ENCODE data around the gene ARPC5.

Gene ARPC5

DNA sequence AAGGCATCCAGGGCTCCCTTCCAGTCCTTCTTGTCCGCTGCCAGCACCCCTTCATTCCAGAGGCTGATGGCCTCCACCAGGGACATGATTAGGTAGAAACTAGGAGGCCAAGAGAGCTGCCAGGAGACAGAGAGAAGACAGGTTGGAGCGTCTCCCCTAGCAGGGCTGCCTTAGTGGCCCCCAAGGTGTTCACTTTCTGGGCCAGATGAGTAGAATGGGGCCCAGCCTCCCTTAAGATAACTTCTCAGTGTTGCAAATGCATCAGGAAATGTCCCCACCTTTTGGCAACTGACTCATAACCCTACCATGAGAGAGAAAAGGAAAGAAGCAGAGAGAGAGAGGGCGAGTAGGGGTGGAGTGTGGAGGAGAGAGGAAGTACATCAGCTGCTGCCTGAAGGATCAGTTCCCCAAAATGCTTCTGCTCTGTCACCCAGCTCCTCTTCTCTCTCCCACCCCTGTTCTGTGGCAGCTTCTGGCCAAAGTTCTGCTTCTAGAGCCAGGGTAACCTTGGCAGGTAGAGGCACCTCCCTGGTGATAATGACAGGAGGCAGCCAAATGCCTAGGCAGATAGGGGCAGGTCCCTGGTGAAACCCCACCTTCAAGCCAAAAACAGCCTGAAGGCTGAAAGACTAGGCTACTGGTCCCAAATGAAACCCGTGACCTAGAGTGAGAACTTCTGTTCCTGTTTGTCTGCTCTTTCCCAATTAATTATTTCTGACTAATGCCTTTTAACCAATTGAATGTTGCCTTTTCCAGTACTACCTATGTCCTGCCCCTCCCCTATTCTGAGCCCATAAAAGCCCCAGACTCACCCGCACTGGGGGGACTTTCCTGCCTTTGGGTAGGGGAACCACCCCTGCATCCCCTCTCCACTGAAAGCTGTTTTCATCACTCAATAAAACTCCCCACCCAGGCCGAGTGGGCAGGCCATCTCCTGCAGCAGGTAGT is 45.1 kb downstream of the ARPC5 start, which contains the start of gene NCF2:
TSS of gene NCF2 (minus strand) at position 216 of the 948 bp plus-strand sequence. CDS start at position 86, 130 bp downstream.
- in situ Hi-C loops (cut with MboI; ENCODE audit: low sequenced_read_pairs), result no loop called here

DNA sequence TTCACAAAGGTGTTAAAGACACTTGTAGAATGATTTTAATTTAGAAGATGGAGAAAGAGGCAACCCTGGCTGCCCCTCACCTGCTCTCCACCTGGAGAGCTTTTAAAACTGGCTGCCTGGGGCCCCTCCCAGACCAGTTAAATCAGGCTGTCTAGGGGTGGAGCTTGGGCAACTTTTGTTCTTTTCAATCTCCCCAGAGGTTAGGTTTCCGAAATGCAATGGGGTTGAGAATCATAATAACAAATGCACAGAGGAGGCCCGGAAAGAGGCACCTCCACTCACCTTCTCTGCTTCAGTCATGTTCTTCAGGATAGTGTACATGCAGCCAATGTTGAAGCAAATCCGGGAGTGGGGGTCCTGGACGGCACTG is 45.7 kb downstream of the ARPC5 start:
- in situ Hi-C loops (cut with MboI; ENCODE audit: low sequenced_read_pairs), result no loop called here

DNA sequence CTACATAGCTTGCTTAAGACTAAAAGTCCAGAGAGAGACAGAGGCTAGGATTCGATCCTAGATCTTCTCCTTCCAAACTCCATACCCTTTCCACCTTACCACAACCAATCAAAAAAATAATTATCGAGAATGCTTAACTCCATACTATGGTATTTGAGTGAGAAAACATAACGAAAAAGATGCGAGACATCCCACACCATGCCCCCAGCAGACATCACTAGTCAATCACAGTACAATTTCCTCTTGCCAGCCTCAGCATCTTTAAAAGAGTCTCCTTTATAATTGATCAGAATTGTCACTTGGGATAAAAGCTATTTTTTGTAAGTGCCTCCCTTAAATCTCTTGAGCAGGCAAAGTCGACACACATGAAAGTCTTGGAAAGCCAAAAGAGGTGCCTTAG is 46.2 kb downstream of the ARPC5 start:
- in situ Hi-C loops (cut with MboI; ENCODE audit: low sequenced_read_pairs), result no loop called here

DNA sequence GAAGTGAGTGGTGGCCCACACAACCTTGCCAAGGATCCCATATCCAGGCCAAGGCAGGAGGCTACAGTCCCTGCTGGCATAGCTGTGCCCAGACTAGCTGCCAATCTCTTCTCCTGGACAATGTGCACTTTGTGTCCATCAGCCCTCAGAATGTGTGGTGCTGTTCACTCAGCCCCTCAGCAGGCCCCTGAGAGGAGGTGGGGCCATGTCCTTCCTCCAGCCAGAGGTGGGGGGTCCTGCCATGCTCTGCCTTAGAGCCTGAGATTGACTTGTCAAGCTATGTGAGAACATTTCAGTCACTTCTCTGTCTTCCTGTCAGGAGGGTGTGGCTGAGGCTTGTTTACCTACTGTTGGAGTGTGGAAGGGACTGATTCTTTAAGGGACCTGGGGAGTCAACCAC is 46.8 kb downstream of the ARPC5 start:
- in situ Hi-C loops (cut with MboI; ENCODE audit: low sequenced_read_pairs), result no loop called here

DNA sequence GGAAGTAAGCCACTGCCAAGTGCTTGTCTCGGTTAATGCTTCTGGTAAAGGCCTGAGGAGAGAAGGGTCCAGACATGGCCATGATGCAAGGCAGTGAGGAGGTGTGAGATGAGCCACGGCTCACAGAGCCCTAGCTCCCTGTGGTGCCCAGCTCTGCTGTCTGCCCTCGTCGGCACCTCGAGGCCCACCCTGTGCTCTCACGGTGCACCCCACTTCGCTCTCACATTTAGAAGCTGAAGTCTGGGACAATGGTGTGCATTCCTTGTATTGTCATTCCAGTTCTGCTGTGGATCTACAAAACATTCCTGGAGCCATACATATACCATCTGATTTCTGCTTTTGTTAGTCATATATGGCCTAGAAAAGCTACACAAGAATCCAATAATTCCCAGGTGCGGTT is 48.7 kb downstream of the ARPC5 start:
- in situ Hi-C loops (cut with MboI; ENCODE audit: low sequenced_read_pairs), result no loop called here

DNA sequence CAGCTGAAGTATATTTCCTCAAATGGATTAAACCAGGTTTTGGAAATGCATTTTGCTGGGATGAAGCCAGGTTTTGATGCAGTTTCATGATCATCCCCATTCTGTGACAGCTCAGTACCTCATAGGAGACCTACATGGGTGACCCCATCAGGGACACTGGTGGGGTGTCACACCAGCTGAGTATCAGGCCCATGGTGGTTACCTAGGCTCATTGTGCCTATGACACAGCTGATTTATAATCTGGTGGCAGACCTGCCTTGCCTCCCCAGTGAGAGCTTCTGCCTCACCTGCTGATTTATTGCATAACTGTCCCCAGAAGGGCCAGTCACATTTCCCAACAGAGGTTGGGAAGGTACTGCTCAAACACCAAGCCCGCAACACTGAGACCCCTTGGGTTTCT is 49.1 kb downstream of the ARPC5 start:
- in situ Hi-C loops (cut with MboI; ENCODE audit: low sequenced_read_pairs), result no loop called here

DNA sequence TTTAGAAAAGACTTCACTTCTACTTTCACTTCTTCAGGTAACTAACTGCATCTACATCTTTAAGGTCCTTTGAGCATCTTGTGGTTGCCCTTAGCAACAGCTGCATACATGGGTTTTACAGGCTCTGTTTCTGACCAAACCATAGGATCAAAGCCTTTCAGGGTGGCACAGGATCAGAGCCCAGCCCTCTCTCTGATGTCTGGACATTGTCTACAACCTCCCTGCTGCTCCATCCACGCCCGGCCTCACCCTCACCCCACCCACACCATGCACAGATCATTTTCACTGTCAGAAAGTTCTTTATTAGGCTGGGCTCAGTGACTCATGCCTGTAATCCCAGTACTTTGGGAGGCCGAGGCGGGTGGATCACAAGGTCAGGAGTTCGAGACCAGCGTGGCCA is 50.5 kb downstream of the ARPC5 start:
- in situ Hi-C loops (cut with MboI; ENCODE audit: low sequenced_read_pairs), result no loop called here

DNA sequence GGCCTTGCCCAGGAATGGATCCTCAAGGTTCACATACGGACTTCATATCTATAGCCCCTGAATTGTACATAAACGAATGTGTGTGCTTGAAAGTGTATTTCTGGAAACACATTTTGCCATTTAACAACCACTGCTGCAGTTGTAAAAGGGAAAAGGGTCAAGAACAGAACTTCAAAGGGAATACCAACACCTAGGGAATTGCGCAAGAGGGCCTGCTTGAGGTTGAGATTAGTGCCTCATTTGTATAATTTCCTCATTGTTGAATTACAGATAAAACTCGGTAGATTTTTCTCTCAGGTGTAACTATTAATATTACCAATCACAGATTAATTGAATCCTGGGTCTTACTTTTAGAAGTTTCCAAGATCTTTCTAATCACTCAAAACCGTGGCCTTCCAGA is 51.4 kb downstream of the ARPC5 start:
- in situ Hi-C loops (cut with MboI; ENCODE audit: low sequenced_read_pairs), result no loop called here

DNA sequence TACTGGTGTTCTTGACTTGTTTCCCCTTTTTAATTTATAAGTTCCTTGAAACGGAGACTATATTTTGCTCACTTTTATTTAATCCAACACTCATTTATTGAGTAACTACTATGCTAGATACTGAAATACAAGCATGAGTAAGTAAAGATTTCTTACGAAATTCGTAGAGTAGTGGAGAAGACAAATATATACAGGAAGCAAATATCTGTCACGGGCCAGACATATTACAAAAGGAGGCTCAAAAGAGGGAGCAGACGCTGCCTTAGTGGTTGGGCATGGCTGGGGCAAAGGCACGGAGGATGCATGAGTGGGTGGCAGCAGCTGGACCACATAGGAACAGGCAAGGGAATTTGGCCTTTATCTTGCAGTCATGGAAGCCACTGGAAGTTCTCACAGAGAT is 52.1 kb downstream of the ARPC5 start:
- in situ Hi-C loops (cut with MboI; ENCODE audit: low sequenced_read_pairs), result no loop called here

DNA sequence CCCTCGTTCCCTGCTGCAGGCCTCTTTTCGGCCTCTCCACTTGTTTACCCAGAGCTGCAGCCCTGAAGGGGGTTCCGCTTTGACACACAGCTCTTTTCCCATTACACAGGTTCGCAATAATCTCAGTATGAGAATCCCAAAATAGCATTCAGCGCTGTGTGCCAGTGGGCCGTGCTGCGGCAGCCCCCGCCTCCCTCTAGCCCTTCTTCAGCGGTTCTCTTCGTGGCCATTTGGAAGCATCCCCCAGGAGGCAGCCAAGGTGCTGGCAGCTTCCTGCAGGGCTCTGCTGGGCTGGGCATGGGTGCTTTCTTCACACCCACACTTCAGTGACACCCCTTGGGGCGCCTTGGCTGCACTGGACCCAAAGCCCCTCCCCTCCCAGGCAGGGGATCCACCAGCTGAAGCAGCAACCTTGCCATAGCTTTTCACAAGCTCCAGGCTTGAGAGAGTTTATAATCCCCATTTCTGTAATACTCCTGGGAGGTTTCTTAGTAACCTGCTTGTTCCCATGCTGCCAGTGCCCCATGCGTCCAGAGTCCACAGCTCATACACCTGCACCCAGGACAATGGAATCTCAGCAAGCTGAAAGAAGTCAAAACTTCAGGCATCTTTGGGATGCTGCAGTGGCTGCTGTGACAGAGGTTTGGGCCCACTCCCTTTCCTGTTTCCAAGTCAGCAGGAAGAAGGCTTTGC is 53.4 kb downstream of the ARPC5 start:
- in situ Hi-C loops (cut with MboI; ENCODE audit: low sequenced_read_pairs), result no loop called here

DNA sequence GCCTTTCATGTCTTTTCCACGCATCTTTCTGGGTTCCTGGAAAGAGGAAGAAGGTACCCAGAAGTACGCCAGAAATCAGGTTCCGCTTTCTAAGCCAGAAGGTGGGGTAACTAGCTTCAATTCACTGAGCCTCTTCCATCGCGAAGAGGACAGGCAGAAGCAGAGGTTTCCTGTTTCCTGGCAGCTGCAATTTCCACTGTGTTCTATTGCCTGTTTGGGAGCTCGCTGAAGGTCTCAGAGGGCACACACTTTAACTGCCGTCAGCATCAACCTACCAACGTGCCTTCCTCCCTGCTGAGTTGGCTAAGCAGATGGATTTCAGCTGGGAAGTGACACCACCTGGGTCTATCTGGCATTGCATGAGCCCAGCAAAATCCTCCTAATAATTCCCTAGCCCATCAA is 55.3 kb downstream of the ARPC5 start:
- in situ Hi-C loops (cut with MboI; ENCODE audit: low sequenced_read_pairs), result no loop called here

DNA sequence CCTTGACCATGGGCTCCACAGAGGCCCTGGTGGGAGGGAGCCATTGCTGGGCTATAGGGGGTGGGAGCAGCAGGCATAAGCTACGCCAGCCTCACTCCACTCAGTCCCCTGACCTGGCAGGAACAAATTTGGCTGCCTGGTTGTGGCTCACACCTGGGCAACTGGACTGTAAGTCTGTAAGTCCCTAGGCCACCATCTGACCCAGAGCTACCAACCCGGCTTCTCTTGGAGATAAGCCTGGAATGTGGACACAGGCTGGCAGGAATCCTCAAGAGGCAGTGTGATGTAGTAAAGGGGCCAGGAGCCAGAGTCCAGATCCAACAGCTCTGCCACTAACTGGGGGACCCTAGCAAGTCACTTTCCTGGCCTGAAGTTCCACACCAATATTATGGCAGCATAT is 56.7 kb downstream of the ARPC5 start:
- in situ Hi-C loops (cut with MboI; ENCODE audit: low sequenced_read_pairs), result no loop called here

DNA sequence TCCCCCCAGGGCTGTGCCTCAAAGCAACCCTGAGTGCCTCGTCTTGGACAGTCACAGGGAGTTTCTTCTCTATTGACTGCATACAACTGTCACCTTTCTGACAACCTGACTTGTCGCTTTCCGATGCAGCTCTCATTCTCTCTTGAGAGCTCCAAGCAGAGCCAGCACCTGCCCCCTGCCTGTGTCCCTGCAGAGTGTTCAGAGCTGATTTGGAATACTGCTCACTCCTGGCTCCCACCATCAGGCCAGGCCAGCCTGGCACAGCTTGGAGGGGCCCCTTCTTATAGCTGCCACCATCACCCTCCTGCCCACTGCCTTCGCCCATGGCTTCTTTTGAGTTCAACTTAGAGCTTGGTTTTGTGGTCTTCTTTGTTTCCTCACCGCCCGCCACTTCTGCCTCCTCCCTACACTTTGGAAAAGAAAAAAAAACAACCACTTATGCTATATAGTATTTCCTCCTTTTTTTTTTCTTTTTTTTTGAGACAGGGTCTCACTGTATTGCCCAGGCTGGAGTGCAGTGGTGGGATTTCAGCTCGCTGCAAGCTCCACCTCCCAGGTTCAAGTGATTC is 57.6 kb downstream of the ARPC5 start:
- in situ Hi-C loops (cut with MboI; ENCODE audit: low sequenced_read_pairs), result no loop called here

DNA sequence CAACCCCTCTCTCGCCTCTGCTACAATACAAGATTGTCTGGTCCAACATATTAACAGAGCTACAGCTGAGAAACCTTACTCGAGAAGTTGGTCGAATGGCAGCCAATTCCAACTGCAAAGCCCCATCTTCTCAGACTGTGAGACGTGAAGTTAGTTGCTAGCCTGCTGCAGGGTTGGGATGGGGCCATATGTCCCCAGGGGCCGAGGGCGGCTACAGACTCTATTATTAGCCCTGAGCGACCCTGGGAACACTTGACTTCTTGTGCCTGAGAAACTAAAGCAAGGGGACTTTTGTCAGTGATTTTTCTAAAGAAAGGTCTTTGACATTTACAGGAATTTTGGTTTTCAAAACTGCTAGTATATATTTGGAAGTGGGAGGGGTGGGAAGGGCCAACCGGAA is 59.0 kb downstream of the ARPC5 start:
- in situ Hi-C loops (cut with MboI; ENCODE audit: low sequenced_read_pairs), result no loop called here

DNA sequence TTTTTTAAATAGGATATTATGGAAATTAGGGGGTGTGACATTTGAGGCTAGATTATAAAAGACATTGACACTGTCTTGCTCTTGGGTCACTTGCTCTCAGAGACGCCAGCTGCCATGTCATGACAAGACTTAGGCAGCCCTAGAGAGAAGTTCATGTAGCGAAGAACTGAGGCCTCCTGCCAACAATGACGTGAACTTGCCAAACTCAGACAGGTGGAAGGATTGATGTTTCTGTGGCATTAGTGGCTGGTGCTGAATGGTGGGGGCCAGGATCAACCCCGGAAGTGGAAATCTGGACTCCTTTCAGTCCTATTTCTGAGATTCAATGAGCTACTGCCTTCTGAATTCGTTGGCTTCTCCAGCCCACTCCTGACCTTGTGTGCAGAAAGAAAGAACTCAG is 60.0 kb downstream of the ARPC5 start:
- in situ Hi-C loops (cut with MboI; ENCODE audit: low sequenced_read_pairs), result no loop called here

DNA sequence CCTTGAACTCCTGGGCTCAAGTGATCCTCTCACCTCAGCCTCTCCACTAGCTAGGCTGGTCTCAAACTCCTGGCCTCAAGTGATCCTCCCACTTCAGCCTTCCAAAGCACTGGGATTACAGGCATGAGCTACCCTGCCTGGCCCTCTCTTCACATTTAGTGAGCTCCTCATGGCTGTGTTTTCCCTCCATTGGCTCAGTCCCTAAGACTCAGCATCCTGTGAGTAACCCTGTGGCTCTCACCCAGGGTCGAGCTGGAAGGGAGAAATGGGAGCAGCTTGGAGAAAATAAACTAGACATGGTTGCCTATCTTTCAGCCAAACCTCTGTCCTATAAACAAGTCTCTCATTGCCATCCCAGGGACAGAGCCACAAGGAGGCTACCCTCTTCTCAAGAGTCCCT is 62.9 kb downstream of the ARPC5 start:
- in situ Hi-C loops (cut with MboI; ENCODE audit: low sequenced_read_pairs), result no loop called here

DNA sequence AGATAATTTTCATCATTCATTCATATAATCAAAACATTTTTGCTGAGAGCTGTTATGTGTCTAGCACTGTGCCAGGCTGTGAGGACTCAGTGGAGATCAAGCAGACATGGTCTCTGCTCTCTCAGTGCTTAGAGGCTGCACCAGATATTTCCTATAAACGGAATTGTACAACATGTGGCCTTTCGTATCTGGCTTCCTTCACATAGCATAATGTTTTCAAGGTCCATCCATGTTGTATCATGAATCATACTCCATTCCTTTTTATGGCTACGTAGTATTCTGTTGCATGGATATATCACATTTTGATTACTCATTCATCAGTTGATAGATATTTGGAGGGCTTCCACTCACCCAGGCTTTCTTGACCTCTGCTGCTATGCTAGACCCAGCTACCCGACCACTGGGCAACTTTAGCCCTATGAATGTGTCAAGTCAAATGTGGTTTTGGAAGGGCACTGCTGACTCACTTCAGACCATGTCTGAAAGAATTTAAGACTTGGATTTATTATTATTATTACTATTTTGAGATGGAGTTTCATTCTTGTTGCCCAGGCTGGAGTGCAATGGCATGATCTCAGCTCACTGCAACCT is 63.8 kb downstream of the ARPC5 start:
- in situ Hi-C loops (cut with MboI; ENCODE audit: low sequenced_read_pairs), result no loop called here
